ENCODE data around the gene NTRK2. TPM values are rescaled to one million over a fixed set of nuclear protein-coding genes. Genes with fewer than 3 reads are reported as not detected.

The NTRK2 gene
- total RNA-seq, 1 donor from 2014 or later: 0.98 TPM

DNA sequence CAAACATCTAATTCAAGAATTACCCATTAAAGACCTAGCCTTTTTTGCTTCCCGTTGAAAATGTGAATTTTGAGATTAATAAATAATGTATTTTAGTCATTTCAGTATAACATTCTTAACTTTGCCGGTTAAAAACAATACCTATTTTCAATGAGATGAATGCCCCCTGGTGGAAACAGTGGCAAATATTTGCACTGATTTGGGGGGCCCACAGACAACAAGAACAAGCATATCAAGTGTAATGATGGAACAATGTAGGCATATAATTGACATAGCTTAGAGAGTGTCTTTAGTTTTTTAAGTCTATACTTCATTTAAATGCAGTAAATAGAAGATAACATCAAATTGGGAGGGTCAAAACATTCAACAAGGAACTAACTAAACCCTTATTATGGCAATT is 111.9 kb downstream of the NTRK2 start:
- H3K4me1 ChIP-seq: no peaks in the 10 kb centered on the region
- H3K27ac ChIP-seq: no peak overlapping the region
- H3K27me3 ChIP-seq: no peaks in the 10 kb centered on the region
- no peak for DNase-seq
- no peak overlapping the region for H3K4me3 ChIP-seq
- intact Hi-C loops (cut with DNase I): no loop called here
- ATAC-seq: no peak
- H3K9me3 ChIP-seq: no peaks in the 10 kb centered on the region
- TF ChIP-seq, protein P1, sequence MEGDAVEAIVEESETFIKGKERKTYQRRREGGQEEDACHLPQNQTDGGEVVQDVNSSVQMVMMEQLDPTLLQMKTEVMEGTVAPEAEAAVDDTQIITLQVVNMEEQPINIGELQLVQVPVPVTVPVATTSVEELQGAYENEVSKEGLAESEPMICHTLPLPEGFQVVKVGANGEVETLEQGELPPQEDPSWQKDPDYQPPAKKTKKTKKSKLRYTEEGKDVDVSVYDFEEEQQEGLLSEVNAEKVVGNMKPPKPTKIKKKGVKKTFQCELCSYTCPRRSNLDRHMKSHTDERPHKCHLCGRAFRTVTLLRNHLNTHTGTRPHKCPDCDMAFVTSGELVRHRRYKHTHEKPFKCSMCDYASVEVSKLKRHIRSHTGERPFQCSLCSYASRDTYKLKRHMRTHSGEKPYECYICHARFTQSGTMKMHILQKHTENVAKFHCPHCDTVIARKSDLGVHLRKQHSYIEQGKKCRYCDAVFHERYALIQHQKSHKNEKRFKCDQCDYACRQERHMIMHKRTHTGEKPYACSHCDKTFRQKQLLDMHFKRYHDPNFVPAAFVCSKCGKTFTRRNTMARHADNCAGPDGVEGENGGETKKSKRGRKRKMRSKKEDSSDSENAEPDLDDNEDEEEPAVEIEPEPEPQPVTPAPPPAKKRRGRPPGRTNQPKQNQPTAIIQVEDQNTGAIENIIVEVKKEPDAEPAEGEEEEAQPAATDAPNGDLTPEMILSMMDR (IDR thresholded peaks at IDR 0.05): peak; percentile 31
- no peaks in the 10 kb centered on the region for H3K36me3 ChIP-seq

DNA sequence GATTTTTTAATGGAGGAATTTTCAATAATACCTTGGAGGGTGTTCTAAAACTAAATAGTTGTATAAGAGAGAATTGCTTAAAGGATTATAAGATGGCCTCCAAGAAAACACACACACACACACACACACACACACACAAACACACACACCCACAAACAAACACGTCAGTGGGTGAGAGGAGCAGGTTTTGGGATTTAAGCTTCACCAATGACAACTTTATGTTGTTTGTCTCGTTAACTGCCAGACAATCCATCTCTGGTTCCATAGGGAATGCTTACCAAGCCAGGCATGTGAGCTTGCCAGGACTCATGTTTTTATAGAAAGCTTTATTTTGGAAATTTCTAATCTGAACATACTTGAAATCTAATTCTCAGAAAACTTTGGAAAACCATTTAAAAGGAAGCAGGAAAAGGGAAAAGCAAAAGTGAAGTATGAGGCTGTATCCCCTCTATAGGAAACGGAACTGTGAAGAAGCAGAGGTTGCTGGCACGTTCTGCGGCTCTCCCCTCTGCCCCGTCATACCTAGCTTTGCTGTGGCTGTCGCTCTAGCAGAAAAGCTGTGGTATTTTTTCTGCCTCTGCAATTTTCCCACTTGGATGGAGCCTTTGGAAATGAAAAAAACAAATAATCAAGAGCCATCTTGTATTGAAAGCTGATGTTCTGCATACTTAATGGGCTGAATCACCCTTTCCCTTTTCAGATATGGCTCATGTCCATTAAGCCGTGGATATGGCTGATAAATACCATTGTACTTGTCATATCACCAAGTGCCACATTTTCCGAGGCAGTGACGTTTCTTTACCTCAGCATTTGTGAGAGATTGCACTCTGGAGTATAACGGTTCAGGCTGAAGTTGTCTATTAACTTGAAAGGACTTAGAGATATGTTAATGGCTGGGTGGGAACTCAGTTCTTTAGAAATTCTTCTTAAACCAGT is 112.7 kb downstream of the NTRK2 start:
- intact Hi-C loops (cut with DNase I): no loop called here
- Histone ChIP-seq H3K36me3 (no peaks in the 10 kb centered on the region), H3K4me1 (no peaks in the 10 kb centered on the region), H3K27ac (no peak overlapping the region), H3K4me3 (no peak overlapping the region), H3K9me3 (no peaks in the 10 kb centered on the region), H3K27me3 (no peaks in the 10 kb centered on the region)
- no peak for DNase-seq
- no peak for ATAC-seq
- TF ChIP-seq, protein P1 (IDR thresholded peaks at IDR 0.05): no peak

DNA sequence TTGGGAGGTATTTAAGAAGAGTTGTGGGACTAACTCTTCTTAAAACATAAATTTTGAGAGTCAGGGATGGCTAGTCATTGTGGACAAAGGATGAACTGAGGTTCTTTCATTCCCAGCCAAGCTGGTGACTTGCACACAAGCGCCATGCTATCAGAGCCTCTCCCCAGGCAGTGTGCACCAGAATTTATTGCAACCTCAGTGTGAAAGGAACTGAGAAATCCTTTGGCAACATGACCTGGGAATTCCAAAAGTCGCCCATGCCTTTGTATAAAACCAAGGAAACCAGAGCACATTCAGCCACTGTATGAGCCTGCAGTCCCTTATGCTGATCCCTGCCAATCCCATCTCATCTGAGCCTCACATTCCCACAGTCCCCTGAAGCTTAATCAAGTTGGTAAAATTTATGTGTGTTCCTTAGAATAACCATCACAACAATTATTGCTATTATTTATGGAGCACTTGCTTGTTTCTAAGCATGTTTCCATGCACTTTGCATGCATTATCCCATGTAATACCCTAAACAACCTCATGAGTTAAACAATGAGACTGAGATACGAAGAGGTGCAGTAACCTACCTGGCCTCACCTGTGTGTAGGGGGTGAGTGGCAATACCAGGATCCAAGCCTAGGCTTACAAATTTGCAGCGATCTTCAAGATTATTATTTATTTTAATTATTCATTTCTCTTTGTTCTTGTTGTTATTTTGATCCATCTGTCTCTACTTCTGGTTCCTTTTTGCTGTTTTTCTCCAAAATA is 116.4 kb downstream of the NTRK2 start:
- Histone ChIP-seq H3K9me3 (no peaks in the 10 kb centered on the region), H3K4me1 (no peaks in the 10 kb centered on the region), H3K4me3 (no peak overlapping the region), H3K27me3 (no peaks in the 10 kb centered on the region), H3K27ac (no peak overlapping the region), H3K36me3 (no peaks in the 10 kb centered on the region)
- DNase-seq (no peak), ATAC-seq (no peak)
- TF ChIP-seq, protein P1 (IDR thresholded peaks at IDR 0.05): no peak
- intact Hi-C loops (cut with DNase I): no loop called here

DNA sequence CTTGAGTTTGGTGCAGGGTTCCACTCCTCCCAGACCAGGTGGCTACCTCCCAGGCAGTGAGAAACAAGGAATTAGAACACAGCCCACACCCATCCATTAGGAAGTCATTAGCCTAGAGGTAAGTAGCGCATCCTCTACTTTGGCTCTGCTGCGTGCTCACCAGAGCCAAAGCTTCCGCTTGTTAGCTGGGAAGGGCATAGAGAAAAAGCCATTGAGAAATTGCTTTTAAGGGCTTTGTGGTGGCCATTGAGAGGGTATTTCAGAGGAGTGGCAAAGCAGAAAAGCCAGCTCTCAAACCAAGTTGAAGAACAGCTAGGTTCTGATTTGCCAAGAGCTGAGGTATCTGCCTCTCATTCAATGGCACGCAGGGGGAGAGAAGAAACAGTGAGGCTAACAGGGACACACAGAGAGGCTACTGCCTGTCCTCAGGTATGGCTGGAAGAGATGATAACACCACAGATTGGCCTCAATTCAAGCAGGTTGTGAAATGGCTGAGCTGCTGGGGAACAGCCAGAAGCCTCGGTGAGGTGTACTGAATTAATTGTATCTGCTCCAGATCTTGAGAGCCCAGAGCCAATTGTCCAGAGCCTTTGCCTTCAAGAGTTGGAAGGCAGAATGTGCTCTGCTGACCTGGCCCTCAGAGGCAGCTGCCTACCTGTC is 119.4 kb downstream of the NTRK2 start:
- intact Hi-C loops (cut with DNase I): no loop called here
- Histone ChIP-seq H3K36me3 (no peaks in the 10 kb centered on the region), H3K27me3 (no peaks in the 10 kb centered on the region), H3K4me1 (no peaks in the 10 kb centered on the region), H3K27ac (peak overlapping the region; percentile 18), H3K9me3 (no peaks in the 10 kb centered on the region), H3K4me3 (no peak overlapping the region)
- TF ChIP-seq, protein P1 (IDR thresholded peaks at IDR 0.05): no peak
- DNase-seq: no peak
- ATAC-seq: peak; percentile 75

DNA sequence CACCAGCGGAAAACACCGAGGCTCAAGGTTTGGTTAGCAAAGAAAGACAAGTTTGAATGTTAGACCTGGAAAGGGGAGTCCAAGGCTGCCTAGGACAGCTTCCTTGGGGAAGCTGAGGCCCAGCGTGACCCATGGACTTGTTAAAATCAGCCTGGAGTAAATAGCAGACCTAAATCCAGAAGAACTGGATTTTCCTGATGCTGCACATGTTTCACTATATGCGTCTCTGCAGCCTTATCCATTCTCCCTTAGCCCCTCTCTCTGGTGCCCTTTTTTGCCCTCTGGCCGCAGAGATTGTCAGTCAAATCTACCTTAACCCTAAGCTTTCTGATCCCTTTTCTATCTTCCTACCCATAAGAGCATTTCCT is 119.9 kb downstream of the NTRK2 start:
- DNase-seq (no peak), ATAC-seq (no peak)
- H3K4me3 ChIP-seq: no peak overlapping the region
- TF ChIP-seq, protein P1 (IDR thresholded peaks at IDR 0.05): no peak
- H3K36me3 ChIP-seq: no peaks in the 10 kb centered on the region
- no peaks in the 10 kb centered on the region for H3K27me3 ChIP-seq
- no peaks in the 10 kb centered on the region for H3K4me1 ChIP-seq
- no peaks in the 10 kb centered on the region for H3K9me3 ChIP-seq
- intact Hi-C loops (cut with DNase I): no loop called here
- H3K27ac ChIP-seq: peak overlapping the region; percentile 18
